Uterus (tissue), 2 donors: ENCODE results near the gene ZP2.

Experiments
- POLR2A ChIP-seq, 2 donors: fragments of 450-650 bp; IDR thresholded peaks; one replicate each; pipeline ENCODE4 v1.6.1; 2016; ENCODE audit warnings: antibody characterized with exemption in 2 of 2, mild to moderate bottlenecking in 1 of 2, moderate library complexity in 1 of 2
- TF ChIP-seq, protein P1 (sequence below), 4 experiments: fragments of 200-600 bp in 2 of 4; fragments of 450-650 bp in 2 of 4; sonication (generic) in 2 of 4; IDR thresholded peaks; one replicate each; pipeline ENCODE4 v1.5.1; 2016 to 2019; ENCODE audit warnings: antibody characterized with exemption in 4 of 4, mild to moderate bottlenecking in 2 of 4, moderate library complexity in 1 of 4

DNA sequence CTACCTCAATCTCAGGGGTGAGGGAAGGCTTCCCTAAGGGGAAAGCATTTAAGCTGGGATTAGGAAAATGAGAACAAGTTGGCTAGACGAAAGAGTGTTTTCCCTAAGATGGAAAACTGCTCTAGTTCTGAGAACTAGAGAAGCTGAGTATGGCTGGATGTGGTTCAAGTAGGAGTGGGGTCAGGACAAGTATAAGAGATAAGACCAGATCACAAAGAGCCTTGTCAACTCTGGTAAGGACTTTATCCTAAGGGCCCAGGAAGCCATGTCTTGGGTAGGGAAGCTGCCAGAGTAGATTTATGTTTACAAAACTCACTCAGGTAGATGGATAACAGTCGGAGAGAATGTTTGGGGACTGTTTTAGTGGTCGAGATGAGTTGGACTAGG lies 23.8 kb upstream of the ZP2 start:
- TF ChIP-seq, protein P1, sequence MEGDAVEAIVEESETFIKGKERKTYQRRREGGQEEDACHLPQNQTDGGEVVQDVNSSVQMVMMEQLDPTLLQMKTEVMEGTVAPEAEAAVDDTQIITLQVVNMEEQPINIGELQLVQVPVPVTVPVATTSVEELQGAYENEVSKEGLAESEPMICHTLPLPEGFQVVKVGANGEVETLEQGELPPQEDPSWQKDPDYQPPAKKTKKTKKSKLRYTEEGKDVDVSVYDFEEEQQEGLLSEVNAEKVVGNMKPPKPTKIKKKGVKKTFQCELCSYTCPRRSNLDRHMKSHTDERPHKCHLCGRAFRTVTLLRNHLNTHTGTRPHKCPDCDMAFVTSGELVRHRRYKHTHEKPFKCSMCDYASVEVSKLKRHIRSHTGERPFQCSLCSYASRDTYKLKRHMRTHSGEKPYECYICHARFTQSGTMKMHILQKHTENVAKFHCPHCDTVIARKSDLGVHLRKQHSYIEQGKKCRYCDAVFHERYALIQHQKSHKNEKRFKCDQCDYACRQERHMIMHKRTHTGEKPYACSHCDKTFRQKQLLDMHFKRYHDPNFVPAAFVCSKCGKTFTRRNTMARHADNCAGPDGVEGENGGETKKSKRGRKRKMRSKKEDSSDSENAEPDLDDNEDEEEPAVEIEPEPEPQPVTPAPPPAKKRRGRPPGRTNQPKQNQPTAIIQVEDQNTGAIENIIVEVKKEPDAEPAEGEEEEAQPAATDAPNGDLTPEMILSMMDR (IDR thresholded peaks at IDR 0.05) = no peak
- no peak for TF ChIP-seq POLR2A (IDR thresholded peaks at IDR 0.05)
